Stimulated activated CD8-positive, alpha-beta memory T cell treated with anti-CD3 and anti-CD28 coated beads, Interleukin-7, amount 100 ng/mL, for 48 hours (primary cell): Measurements from ENCODE around the gene CEP72.
"Not testable (repeated sequence)": the region's sequence is repeated elsewhere in the genome, so short reads cannot be mapped to it uniquely, and the experiment has no call there.

Experiments used
- DNase-seq, 2 donors: peaks; one replicate each; pipeline ENCODE4 v3.0.0-alpha.2; 2020; ENCODE audit warnings: low read depth in 1 of 2; ENCODE audit errors: extremely low read depth in 1 of 2

The CEP72 gene

DNA sequence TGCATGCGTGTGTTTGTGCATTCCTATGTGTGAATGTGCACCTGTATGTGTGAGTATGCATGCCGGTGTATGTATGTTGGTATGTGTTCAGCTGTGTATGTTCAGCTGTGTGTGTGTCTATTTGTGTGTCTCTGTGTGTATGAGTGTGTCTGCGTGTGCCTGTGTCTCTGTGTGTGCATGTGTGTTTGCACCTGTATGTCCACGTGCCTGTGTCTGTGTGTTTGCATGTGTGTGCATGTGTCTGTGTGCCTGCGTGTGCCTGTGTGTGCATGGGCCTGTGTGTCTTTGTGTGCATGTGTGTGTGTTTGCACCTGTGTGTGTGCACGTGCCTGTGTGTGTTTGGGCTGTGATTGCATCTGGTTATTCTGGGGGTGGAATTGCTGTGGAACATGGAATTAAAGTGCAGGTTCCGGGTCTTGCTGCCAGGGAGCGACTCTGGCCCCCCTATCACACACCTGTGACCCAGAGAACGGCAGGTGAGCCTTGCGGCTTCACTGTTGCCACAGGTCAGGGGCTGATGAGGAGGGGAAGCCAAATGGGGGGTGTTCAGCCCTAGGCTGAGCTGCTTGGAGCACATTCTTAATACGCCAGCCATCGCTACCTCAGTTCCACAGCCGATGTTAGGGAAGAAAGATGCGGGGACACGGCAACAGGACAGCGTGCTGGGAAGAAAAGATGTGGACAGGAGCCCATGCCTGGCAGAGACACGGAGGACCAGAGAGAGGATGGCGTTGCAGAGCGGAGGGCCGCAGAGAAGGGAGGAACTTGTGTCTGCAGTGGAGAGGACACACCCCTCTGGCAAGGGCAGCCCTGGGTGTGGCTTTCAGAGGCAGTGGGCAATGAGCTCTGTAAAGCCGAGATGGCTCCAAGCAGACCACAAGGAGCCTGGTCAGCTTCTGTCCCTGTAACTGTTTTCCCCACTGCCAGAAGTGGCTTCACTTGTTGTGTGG is 84.9 kb downstream of the CEP72 start:
- DNase-seq = not testable (repeated sequence)
